Measurements from ENCODE around the gene IL17RB.

- TF ChIP-seq CTCF (IDR thresholded peaks at IDR 0.05; ENCODE audit: insufficient read depth, low read length, poor library complexity, severe bottlenecking) (no peak), EZH2phosphoT487 (conservative IDR thresholded peaks at IDR 0.05; ENCODE audit: low read length) (no peak)
Measured at GRCh38 chr3:53809764-53810400, 36.5 kb upstream of the IL17RB start.
